Hematopoietic multipotent progenitor cell (in vitro differentiated cells): ENCODE measurements around the gene RECQL5. TPM values are rescaled to one million over a fixed set of nuclear protein-coding genes. Genes with fewer than 3 reads are reported as not detected.
"Not testable (repeated sequence)": the region's sequence is repeated elsewhere in the genome, so short reads cannot be mapped to it uniquely, and the experiment has no call there.

Experiments
- DNase-seq, 3 donors: peaks; one replicate each; pipeline ENCODE4 v3.0.0-alpha.2; 2011 to 2015; ENCODE audit warnings: low read depth in 2 of 3, low spot score in 2 of 3
- total RNA-seq: library from RNA; depleted of rRNA; stranded (reverse); fragments of >200 nt; gene quantifications from one replicate; pipeline ENCODE4 v1.2.3, GENCODE V29; 2012

The RECQL5 gene
- total RNA-seq, 1 donor = 56.6 TPM

- DNase-seq = no peak
These were observed 14.6 kb downstream of the RECQL5 start for GRCh38 chr17:75652341-75652740.

DNA sequence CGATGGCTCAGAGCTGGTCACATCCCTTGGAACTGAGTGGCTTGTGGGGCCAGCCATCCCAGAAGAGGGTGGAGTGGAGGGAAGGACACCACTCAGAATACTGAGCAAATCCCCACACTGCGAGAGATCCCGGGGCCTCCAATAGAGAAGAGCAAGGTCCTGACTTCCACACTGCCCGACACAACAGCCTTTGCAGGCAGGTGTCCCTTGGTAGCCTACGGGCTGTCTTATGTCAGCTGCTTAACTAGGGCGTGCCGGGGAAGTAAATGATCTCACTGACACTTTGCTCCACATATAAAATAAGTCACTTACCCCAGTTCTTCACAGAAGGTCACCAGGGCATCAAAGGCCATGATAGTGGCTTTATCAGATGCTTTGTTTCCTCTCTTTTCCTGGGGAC is 16.1 kb downstream of the RECQL5 start:
- DNase-seq = no peak

DNA sequence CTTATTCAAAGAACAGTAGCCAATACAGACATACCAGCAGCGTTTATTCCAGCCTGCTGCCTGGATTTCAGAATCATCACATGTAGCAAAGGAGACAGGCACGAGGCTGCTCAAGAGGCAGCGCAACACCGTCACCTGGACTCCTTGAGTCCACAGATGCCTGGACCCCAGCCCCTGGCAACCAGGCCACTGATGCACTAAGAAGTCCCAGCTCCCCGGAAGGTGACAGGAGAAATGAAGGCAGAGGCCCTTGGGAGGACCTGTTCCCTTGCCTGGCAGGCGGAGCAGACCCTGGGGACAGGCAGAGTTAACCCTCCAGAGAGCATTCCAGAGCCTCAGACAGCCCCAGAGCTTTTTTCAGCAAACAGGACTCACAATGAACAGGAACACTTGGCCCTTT is 17.3 kb downstream of the RECQL5 start:
- DNase-seq = no peak

DNA sequence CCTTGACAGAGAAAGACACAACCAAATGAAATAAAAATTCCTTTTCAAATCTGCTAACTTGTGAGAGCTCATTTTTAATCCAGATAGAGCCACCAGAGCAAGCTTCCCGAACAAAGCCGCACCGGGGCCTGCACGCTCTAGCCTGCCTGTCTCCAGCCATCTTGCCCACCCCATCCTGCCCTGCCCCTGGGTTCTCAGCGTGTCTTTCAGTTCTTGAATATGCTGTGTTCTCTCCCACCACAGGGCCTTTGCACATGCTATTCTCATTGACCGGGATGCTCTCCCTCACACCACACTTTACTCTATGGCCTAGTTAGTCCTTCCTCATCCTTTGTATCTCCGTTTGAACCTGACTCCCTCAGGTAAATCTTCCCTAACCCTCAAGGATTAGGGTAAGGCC is 19.0 kb downstream of the RECQL5 start:
- no peak for DNase-seq

GRCh38 chr17:75647061-75647460 is 19.9 kb downstream of the RECQL5 start:
- no peak for DNase-seq

- DNase-seq = no peak
These were observed 20.3 kb downstream of the RECQL5 start for GRCh38 chr17:75646638-75646992.

- DNase-seq = peak in 2 of 3 donors; percentile 88 to 91
These were observed 20.9 kb downstream of the RECQL5 start for GRCh38 chr17:75645889-75646637.

- DNase-seq = peak in 1 of 3 donors; percentile 31
These were observed 21.5 kb downstream of the RECQL5 start for GRCh38 chr17:75645501-75645888.

GRCh38 chr17:75643643-75644017 is 23.3 kb downstream of the RECQL5 start:
- no peak for DNase-seq

DNA sequence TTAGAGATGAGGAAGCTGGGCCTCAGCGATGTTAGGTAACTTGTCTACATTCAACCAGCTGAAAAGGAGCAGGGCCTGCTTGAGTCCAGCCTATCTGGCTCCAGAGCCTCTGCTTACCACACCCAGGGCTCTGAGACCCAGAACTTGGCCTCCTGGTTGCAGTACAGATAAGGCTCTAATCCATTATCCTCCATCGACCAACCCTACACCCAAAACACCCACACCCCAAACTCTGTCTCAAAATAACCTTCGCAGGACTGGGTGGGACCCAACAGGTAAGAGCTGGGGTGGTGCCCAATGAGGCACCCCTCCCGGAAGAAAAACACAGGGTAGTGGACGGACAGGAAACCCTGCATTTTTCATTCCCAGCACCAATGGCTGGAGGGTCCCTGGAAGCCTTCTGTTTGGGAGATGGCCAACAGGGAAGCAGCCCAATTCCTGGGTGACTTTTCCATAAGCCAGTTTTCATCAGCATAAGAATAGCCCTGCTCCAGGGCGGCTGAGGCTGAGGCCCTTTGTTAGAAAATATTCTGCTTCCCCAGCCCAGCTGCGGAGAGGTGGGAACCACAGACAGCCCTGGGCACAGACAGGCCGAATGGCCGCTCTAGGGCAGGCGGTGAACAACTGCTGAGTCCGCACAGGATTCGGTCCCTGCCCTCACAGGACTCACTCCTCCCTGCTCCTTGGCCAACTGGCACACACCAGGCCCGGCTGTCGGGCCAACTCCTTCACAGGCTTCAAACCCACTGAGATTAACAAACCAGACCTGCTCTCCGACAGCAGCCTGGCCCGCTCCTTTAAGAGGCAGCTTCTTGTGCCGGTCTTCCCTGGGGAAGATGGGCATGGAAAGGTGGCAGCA is 23.9 kb downstream of the RECQL5 start:
- no peak for DNase-seq

DNA sequence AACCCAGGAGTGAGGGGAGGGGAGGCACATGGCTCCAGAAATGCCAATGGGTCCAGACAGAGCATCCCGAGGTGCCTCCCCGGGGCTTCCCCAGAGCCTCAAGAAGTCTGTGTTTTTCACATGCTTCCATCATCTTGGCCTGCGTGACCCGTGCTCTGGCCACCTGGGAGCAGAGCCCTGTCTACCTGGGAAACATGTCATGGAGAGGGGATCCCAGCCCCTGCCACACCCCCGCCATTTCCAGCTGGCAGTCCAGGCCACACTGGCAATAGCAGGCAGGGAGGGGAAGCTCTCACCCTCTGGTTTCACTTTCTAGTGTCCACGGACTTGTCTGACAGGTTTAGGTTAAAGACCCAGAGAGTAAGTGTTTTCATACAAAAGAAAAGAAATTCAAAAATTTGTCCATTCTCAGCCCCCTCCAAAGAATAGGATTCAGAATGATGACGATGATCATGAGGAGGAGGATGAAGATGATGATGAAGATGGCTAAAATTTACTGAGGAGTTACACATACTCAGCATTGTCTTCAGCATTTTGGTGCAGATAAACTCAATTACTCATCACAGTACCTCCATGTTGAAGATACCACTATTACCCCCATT is 24.7 kb downstream of the RECQL5 start:
- peak in 1 of 3 donors; percentile 21 for DNase-seq

- DNase-seq = no peak
These were observed 25.6 kb downstream of the RECQL5 start for GRCh38 chr17:75641343-75641742.

DNA sequence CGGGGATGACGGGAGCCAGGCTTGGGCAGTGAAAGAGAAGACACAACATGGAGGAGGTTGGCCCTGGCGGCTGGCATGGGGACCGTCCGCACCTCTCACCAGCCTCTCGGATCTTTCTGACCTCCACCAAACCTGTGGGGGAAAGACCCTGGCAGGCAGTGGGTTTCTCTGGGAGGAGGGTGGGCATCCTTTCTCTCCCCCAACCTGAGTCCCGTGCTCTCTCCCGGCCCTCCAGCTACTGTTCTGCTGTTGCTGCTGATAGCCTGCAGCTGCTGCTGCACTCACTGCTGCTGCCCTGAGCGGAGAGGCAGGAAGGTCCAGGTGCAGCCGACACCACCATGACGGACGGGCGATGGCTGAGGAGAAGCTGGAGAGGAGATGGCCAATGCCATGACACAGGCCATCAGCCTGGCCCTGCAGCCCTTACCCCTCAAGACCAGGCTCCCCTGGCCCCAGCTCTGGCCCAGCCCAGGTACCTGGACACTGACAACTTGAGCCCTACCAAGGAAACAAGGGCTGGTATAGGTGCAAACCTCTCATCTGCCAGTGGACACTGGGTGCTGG is 26.3 kb downstream of the RECQL5 start:
- DNase-seq = no peak

DNA sequence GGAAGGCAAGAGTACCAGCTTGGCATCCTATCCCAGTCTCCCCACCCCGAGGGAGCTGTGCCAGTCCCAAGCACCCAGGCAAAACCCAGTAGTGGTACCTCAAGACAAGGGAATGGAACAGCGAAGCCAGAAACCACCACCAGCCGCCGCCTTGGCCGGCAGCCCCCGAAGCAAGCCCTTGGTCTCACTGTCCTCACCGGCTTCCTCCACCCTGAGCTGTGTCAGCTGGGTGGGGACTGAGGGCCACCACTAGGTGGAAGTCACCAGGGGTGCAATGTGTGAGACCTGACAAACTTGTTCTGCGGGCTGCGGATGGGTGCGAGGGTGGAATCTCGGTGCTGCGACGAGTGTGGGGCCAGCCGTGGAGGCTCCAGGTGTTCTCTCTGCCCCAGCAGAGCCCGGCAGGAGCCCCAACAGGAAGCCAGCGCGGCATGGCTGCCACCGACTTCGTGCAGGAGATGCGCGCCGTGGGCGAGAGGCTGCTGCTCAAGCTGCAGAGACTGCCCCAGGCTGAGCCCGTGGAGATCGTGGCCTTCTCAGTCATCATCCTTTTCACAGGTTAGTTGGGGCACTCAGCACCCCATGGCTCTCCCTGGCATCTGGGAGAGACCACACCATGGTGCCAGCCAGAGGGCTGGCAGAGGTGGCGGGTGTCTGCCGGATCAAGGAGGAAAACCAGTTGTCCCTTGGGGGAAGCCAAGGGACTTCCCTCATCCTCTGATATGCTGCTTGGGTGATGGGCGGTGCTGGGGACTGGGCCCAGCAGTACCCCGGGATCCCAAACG is 27.0 kb downstream of the RECQL5 start:
- no peak for DNase-seq

- no peak for DNase-seq
These were observed 27.6 kb downstream of the RECQL5 start for GRCh38 chr17:75639327-75639726.

DNA sequence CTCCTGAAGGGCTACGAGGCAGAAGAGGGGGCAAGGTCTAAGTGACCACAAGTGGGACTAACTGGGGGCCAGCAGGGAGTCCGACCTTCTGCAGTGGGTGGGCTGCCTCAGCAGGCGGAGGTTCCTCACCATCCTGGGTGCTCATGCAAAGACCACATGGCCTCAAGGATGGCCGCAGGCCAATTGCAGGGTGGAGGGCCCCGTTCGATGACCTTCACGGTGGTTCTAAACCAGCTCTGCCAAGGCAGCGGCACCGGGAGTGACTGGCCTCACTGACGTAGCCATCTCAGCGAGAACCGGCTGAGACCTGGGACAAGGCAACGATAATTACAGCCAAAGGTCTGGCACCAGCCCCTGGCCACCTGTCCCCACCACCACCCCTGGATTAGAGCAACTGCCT is 28.1 kb downstream of the RECQL5 start:
- DNase-seq = no peak

GRCh38 chr17:75638039-75638438 is 28.9 kb downstream of the RECQL5 start:
- not testable (repeated sequence) for DNase-seq

GRCh38 chr17:75637551-75637950 is 29.4 kb downstream of the RECQL5 start:
- no peak for DNase-seq

DNA sequence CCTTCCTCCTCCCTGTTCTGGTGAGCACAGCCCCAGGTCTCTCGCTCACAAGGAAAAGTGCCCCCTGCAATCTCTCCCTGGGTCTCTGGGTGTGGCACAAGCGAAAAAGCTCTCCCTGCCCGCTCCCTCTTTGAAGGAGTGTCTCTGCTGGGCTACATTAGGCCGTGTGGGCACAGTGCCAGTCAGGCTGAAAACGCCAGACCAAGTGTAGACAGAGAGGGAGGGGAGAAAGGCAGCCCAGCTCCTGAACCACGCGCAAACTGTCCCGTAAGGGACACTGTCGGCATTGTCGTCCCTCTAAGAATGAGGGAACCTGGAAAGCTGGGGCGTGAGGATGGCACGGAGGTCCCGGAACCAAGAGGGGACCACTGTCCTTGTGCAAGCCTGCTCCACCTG is 29.8 kb downstream of the RECQL5 start:
- DNase-seq = no peak

DNA sequence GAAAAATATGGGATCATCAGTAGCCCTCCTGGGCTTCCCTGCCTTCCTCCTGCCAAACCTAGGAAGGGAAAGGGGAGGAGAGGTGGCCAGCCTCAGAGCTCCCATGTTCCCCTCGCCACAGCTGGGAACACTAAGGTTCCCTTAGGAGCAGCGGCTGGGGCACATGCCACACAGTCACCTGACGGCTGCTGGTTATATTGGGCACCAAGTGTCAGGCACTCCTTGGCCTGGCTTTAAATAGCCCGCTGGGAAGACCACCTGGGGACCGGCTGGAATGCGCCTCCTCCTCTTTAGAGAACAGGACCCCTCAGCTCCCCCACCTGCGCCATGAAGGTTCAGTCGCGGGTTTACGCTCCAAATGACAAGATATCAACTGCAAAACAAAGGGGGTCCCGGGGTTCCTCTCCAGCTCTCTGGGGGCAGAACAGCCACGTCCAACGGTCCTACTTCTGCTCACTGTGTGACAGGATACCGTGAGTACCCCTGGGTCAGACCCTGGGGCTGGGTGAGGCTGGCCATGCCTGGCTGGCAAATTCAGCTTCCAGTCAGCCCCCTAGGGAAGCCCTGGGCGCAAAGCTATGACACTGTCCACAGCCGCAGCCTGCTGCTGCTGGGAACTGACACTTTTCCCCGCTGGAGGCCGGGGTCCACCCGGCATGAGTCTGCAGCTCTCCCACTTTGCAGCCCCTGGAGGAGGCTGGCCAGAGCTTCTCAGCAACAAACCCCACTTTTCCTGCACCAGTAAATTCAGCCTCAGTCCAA is 30.4 kb downstream of the RECQL5 start:
- DNase-seq = no peak
